GM21576 (cell line): ENCODE data around the gene SMPD4.
A peak's percentile ranks its signal among the peaks of the same experiment; 100 is the strongest.
"Not testable (repeated sequence)": the region's sequence is repeated elsewhere in the genome, so short reads cannot be mapped to it uniquely, and the experiment has no call there.

ENCODE experiments used
- ATAC-seq: cut with Tn5 transposase; IDR thresholded peaks from one replicate; pipeline ENCODE4 v1.9.1; 2021; ENCODE audit warnings: mild to moderate bottlenecking, moderate library complexity; ENCODE audit not compliant: unreplicated experiment

The SMPD4 gene

GRCh38 chr2:130181325-130181879 is at the start of gene SMPD4:
Gene SMPD4 (minus strand): TSS chr2:130181602. CDS start chr2:130176592, 5,010 bp downstream.
- ATAC-seq, result peak; percentile 61

- not testable (repeated sequence) for ATAC-seq
These were observed 49.5 kb upstream of the SMPD4 start for GRCh38 chr2:130230907-130231306.

GRCh38 chr2:130230376-130230775 is 49.0 kb upstream of the SMPD4 start:
- ATAC-seq, result not testable (repeated sequence)

- not testable (repeated sequence) for ATAC-seq
These were observed 47.7 kb upstream of the SMPD4 start for GRCh38 chr2:130229161-130229510.

- not testable (repeated sequence) for ATAC-seq
These were observed 47.2 kb upstream of the SMPD4 start for GRCh38 chr2:130228467-130229160.

GRCh38 chr2:130228005-130228404 is 46.6 kb upstream of the SMPD4 start:
- ATAC-seq, result not testable (repeated sequence)

- ATAC-seq, result peak; percentile 84
These were observed 41.1 kb upstream of the SMPD4 start for GRCh38 chr2:130222523-130222922.

- ATAC-seq, result not testable (repeated sequence)
These were observed 39.1 kb upstream of the SMPD4 start for GRCh38 chr2:130220505-130220904.

GRCh38 chr2:130219147-130219546 is 37.7 kb upstream of the SMPD4 start:
- ATAC-seq, result not testable (repeated sequence)

- ATAC-seq, result not testable (repeated sequence)
These were observed 25.6 kb upstream of the SMPD4 start for GRCh38 chr2:130207051-130207450.

- not testable (repeated sequence) for ATAC-seq
These were observed 21.7 kb upstream of the SMPD4 start for GRCh38 chr2:130203150-130203549.

- ATAC-seq, result not testable (repeated sequence)
These were observed 21.1 kb upstream of the SMPD4 start for GRCh38 chr2:130202518-130202917.

- no peak for ATAC-seq
These were observed 16.9 kb upstream of the SMPD4 start, which contains the start of gene TUBA3E for GRCh38 chr2:130198343-130198742. Gene TUBA3E (minus strand): TSS chr2:130198439. CDS start chr2:130198360, 79 bp downstream.

GRCh38 chr2:130196052-130196451 is 14.7 kb upstream of the SMPD4 start:
- not testable (repeated sequence) for ATAC-seq

GRCh38 chr2:130195089-130195635 is 13.8 kb upstream of the SMPD4 start:
- not testable (repeated sequence) for ATAC-seq

GRCh38 chr2:130193824-130194223 is 12.4 kb upstream of the SMPD4 start:
- not testable (repeated sequence) for ATAC-seq

GRCh38 chr2:130192451-130192850 is 11.0 kb upstream of the SMPD4 start:
- not testable (repeated sequence) for ATAC-seq

GRCh38 chr2:130191319-130191718 is 9.9 kb upstream of the SMPD4 start:
- not testable (repeated sequence) for ATAC-seq

GRCh38 chr2:130190237-130190636 is 8.8 kb upstream of the SMPD4 start:
- ATAC-seq, result no peak

GRCh38 chr2:130188958-130189357 is 7.6 kb upstream of the SMPD4 start:
- not testable (repeated sequence) for ATAC-seq

- not testable (repeated sequence) for ATAC-seq
These were observed 6.7 kb upstream of the SMPD4 start for GRCh38 chr2:130187859-130188792.
